Vagina (tissue), 2 donors: ENCODE data around the gene LCORL. TPM values are rescaled to one million over a fixed set of nuclear protein-coding genes. Genes with fewer than 3 reads are reported as not detected.
"Not testable (repeated sequence)": the region's sequence is repeated elsewhere in the genome, so short reads cannot be mapped to it uniquely, and the experiment has no call there.

ENCODE experiments used
- DNase-seq, 2 donors: peaks; one replicate each; pipeline ENCODE4 v3.0.0-alpha.2; 2017; ENCODE audit errors: extremely low spot score in 2 of 2
- H3K27ac ChIP-seq: fragments of 200-600 bp; sonication (generic); one replicate; pipeline ENCODE4 v1.5.1; 2019
- H3K27me3 ChIP-seq: fragments of 200-600 bp; sonication (generic); one replicate; pipeline ENCODE4 v1.5.1; 2019
- H3K36me3 ChIP-seq, 2 donors: fragments of 200-600 bp; sonication (generic); one replicate each; pipeline ENCODE4 v1.5.1; 2017 to 2019
- H3K4me1 ChIP-seq: fragments of 200-600 bp; sonication (generic); one replicate; pipeline ENCODE4 v1.5.1; 2019
- H3K4me3 ChIP-seq, 2 donors: fragments of 200-600 bp; sonication (generic); 1 replicate in 1 of 2; 2 replicates in 1 of 2; pipeline ENCODE4 v1.5.1; 2016 to 2019
- H3K9me3 ChIP-seq: fragments of 200-600 bp; sonication (generic); one replicate; pipeline ENCODE4 v1.5.1; 2019
- CTCF ChIP-seq, 3 experiments: fragments of 450-650 bp in 2 of 3; fragments of 200-600 bp in 1 of 3; sonication (generic) in 1 of 3; IDR thresholded peaks; one replicate each; pipeline ENCODE4 v1.5.1; 2017 to 2019; ENCODE audit warnings: antibody characterized with exemption in 3 of 3, mild to moderate bottlenecking in 2 of 3, moderate library complexity in 2 of 3
- POLR2A ChIP-seq, 2 donors: fragments of 450-650 bp; IDR thresholded peaks; one replicate each; pipeline ENCODE4 v1.6.1; 2017; ENCODE audit warnings: antibody characterized with exemption in 2 of 2, mild to moderate bottlenecking in 2 of 2, moderate library complexity in 2 of 2
- POLR2AphosphoS5 ChIP-seq, 2 donors: sonication (generic); formaldehyde crosslinking; IDR thresholded peaks; one replicate each; pipeline ENCODE4 v1.9.0; 2017; ENCODE audit warnings: antibody characterized with exemption in 2 of 2, mild to moderate bottlenecking in 2 of 2, low read depth in 1 of 2; ENCODE audit not compliant: insufficient read depth in 1 of 2
- intact Hi-C: fragments of 100-400 bp; cut with DNase I; formaldehyde crosslinking; loops from one replicate; pipeline ENCODE4 v1.15.1; 2023
- total RNA-seq: library from RNA; depleted of rRNA; stranded (reverse); fragments of >200 nt; gene quantifications from one replicate; pipeline ENCODE4 v1.2.3, GENCODE V29; 2016

Gene LCORL
- total RNA-seq, 1 donor from 2014 or later: 6.9 TPM

GRCh38 chr4:17867276-17867675 is 154.3 kb downstream of the LCORL start:
- intact Hi-C loops: no loop called here
- Histone ChIP-seq H3K27me3 (no peaks in the 10 kb centered on the region), H3K4me3 (no peak overlapping the region), H3K9me3 (no peaks in the 10 kb centered on the region), H3K36me3 (peaks cover 0 to 7% of the 10 kb centered on the region in 2 donors), H3K4me1 (no peaks in the 10 kb centered on the region), H3K27ac (no peak overlapping the region)
- no peak for DNase-seq
- TF ChIP-seq POLR2A (IDR thresholded peaks at IDR 0.05) (no peak), CTCF (IDR thresholded peaks at IDR 0.05) (no peak)

DNA sequence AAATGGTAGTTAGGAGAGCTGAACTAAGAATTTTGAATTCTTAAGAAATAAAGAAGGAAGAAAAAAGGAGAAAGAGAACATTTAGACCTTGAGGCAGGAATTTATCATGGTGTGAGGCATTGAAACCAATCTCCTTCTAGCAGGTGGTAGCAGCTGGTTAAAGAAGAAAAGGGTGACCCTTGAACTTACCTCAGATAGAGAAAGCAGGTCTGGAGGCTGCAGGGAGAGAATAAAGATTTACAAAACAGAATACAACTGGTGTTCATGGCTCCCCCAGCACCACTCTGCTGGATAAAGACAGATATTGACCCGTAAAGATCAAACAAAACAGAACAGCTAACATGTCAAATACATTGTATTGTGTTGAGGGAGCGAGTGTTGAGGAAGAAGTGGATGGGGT is 154.7 kb downstream of the LCORL start:
- Histone ChIP-seq H3K27ac (no peak overlapping the region), H3K27me3 (no peaks in the 10 kb centered on the region), H3K9me3 (no peaks in the 10 kb centered on the region), H3K36me3 (peaks cover 0 to 7% of the 10 kb centered on the region in 2 donors), H3K4me3 (no peak overlapping the region), H3K4me1 (no peaks in the 10 kb centered on the region)
- DNase-seq: no peak
- TF ChIP-seq POLR2AphosphoS5 (IDR thresholded peaks at IDR 0.05; ENCODE audit: insufficient read depth in 1 of 2, low read depth in 1 of 2) (no peak), CTCF (IDR thresholded peaks at IDR 0.05) (no peak), POLR2A (IDR thresholded peaks at IDR 0.05) (no peak)
- intact Hi-C loops: no loop called here

- Histone ChIP-seq H3K4me1 (no peaks in the 10 kb centered on the region), H3K27ac (no peak overlapping the region), H3K36me3 (peaks cover 0 to 7% of the 10 kb centered on the region in 2 donors), H3K4me3 (no peak overlapping the region), H3K9me3 (no peaks in the 10 kb centered on the region), H3K27me3 (no peaks in the 10 kb centered on the region)
- no peak for TF ChIP-seq CTCF (IDR thresholded peaks at IDR 0.05)
- no peak for TF ChIP-seq POLR2A (IDR thresholded peaks at IDR 0.05)
- no peak for TF ChIP-seq POLR2AphosphoS5 (IDR thresholded peaks at IDR 0.05; ENCODE audit: insufficient read depth in 1 of 2, low read depth in 1 of 2)
- no peak for DNase-seq
- intact Hi-C loops: no loop called here
Measured at GRCh38 chr4:17865866-17866363, 155.6 kb downstream of the LCORL start.

- H3K9me3 ChIP-seq: not testable (repeated sequence)
Measured at GRCh38 chr4:17861906-17862305, 159.6 kb downstream of the LCORL start.

DNA sequence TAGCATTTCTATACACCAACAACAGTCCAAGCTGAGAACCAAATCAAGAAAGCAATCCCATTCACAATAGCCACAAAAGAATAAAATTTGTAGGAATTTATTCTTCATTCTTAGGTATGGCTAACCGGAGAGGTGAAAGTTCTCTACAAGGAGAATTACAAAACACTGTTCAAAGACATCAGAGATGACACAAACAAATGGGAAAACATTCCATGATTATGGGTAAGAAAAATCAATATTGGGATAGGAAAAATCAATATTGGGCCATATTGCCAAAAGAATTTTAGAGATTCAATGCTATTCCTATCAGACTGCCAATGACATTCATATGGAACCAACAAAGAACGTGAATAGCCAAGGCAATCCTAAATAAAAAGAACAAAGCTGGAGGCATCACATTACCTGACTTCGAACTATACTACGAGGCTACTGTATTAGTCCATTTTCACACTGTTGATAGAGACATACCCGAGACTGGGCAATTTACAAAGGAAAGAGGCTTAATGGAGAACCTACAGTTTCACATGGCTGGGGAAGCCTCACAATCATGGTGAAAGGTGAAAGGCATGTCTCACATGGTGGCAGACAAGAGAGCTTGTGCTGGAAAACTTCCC is 161.7 kb downstream of the LCORL start:
- H3K36me3 ChIP-seq: peaks cover 0 to 7% of the 10 kb centered on the region in 2 donors
- no peak for TF ChIP-seq POLR2AphosphoS5 (IDR thresholded peaks at IDR 0.05; ENCODE audit: insufficient read depth in 1 of 2, low read depth in 1 of 2)
- no peak for TF ChIP-seq CTCF (IDR thresholded peaks at IDR 0.05)
- TF ChIP-seq POLR2A (IDR thresholded peaks at IDR 0.05): no peak
- H3K9me3 ChIP-seq: no peaks in the 10 kb centered on the region
- H3K4me3 ChIP-seq: no peak overlapping the region
- no peaks in the 10 kb centered on the region for H3K4me1 ChIP-seq
- intact Hi-C loops: no loop called here
- H3K27me3 ChIP-seq: no peaks in the 10 kb centered on the region
- no peak overlapping the region for H3K27ac ChIP-seq
- DNase-seq: no peak

More at GRCh38 chr4:17861906-17862305, 159.6 kb downstream of the LCORL start:
- DNase-seq, H3K36me3 ChIP-seq, intact Hi-C loops, H3K4me1 ChIP-seq, H3K27ac ChIP-seq, H3K27me3 ChIP-seq, H3K4me3 ChIP-seq: not testable (repeated sequence)
